ENCODE data around the gene KRTAP3-2. TPM values are rescaled to one million over a fixed set of nuclear protein-coding genes. Genes with fewer than 3 reads are reported as not detected.
"Not testable (repeated sequence)": the region's sequence is repeated elsewhere in the genome, so short reads cannot be mapped to it uniquely, and the experiment has no call there.

Gene KRTAP3-2
- total RNA-seq (2021; ENCODE audit: unreplicated experiment) (not detected), Bru-seq, nascent RNA (not detected), BruChase-seq, experiment 1, labeled RNA remaining after a 2-hour chase (not detected), BruChase-seq, experiment 2, labeled RNA remaining after a 6-hour chase (not detected)
- not detected for polyA plus RNA-seq (2012; ENCODE audit: insufficient read length)
- long read RNA-seq, result 0 reads

DNA sequence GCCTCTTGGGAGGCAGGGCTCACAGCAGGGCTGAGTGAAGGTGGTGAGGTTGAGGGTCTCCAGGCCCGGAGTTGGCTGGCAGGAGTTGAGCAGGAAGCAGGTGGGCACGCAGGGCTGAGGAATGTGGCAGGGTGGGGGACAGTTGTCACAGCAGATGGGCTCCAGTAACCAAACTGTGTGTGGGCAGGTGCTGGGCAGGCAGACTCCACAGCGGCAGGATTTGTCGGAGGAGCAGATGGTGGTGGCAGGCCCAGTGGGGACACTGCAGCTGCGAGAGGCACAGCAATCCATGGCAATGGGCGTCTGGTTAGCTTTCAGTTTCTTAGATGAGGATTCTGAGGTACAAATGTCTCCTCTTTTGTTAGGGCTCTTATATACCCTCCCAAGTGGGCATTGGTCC, at the start of gene KRTAP3-2:
Gene KRTAP3-2 (minus strand): TSS at position 344 of the 400 bp plus-strand sequence. CDS start 53 bp downstream, at position 291.
- H3K9me3 ChIP-seq (ENCODE audit: control insufficient read depth, insufficient read depth, low read depth, low read length); H3K4me1 ChIP-seq (ENCODE audit: control insufficient read depth, insufficient read depth, low read length); H3K36me3 ChIP-seq (ENCODE audit: control insufficient read depth, insufficient read depth, low read length); DNase-seq (ENCODE audit: low read depth, low spot score); POLR2A ChIA-PET; BruUV-seq (replicated peaks); in situ Hi-C loops (cut with HindIII; ENCODE audit: low pct_unique_long_range_greater_than_20kb, low sequenced_read_pairs); ATAC-seq; CTCF ChIA-PET; intact Hi-C loops (cut with micrococcal nuclease; ENCODE audit: unreplicated experiment); H3K27ac ChIP-seq (ENCODE audit: low read length); H3K4me3 ChIP-seq (ENCODE audit: low read depth in 2 of 2, low read length in 2 of 2): not testable (repeated sequence)
- H3K27me3 ChIP-seq (ENCODE audit: control insufficient read depth, insufficient read depth, low read length), result peaks cover 20% of the 10 kb centered on the region

- TF ChIP-seq SIN3A (IDR thresholded peaks at IDR 0.05; ENCODE audit: borderline replicate concordance, insufficient read depth, low read depth, low read length) (no peak), TCF7L2 (IDR thresholded peaks at IDR 0.05; ENCODE audit: low read depth, low read length) (no peak), POLR2AphosphoS5 (IDR thresholded peaks at IDR 0.05; ENCODE audit: low read depth, low read length) (no peak)
- TF ChIP-seq, protein P1, sequence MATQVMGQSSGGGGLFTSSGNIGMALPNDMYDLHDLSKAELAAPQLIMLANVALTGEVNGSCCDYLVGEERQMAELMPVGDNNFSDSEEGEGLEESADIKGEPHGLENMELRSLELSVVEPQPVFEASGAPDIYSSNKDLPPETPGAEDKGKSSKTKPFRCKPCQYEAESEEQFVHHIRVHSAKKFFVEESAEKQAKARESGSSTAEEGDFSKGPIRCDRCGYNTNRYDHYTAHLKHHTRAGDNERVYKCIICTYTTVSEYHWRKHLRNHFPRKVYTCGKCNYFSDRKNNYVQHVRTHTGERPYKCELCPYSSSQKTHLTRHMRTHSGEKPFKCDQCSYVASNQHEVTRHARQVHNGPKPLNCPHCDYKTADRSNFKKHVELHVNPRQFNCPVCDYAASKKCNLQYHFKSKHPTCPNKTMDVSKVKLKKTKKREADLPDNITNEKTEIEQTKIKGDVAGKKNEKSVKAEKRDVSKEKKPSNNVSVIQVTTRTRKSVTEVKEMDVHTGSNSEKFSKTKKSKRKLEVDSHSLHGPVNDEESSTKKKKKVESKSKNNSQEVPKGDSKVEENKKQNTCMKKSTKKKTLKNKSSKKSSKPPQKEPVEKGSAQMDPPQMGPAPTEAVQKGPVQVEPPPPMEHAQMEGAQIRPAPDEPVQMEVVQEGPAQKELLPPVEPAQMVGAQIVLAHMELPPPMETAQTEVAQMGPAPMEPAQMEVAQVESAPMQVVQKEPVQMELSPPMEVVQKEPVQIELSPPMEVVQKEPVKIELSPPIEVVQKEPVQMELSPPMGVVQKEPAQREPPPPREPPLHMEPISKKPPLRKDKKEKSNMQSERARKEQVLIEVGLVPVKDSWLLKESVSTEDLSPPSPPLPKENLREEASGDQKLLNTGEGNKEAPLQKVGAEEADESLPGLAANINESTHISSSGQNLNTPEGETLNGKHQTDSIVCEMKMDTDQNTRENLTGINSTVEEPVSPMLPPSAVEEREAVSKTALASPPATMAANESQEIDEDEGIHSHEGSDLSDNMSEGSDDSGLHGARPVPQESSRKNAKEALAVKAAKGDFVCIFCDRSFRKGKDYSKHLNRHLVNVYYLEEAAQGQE (IDR thresholded peaks at IDR 0.05; ENCODE audit: insufficient read depth in 1 of 2, low read depth in 2 of 2, low read length in 1 of 2), result no peak
- TF ChIP-seq, protein P2, sequence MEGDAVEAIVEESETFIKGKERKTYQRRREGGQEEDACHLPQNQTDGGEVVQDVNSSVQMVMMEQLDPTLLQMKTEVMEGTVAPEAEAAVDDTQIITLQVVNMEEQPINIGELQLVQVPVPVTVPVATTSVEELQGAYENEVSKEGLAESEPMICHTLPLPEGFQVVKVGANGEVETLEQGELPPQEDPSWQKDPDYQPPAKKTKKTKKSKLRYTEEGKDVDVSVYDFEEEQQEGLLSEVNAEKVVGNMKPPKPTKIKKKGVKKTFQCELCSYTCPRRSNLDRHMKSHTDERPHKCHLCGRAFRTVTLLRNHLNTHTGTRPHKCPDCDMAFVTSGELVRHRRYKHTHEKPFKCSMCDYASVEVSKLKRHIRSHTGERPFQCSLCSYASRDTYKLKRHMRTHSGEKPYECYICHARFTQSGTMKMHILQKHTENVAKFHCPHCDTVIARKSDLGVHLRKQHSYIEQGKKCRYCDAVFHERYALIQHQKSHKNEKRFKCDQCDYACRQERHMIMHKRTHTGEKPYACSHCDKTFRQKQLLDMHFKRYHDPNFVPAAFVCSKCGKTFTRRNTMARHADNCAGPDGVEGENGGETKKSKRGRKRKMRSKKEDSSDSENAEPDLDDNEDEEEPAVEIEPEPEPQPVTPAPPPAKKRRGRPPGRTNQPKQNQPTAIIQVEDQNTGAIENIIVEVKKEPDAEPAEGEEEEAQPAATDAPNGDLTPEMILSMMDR (IDR thresholded peaks at IDR 0.05), result no peak
- in situ Hi-C loops (cut with HindIII; ENCODE audit: low pct_unique_long_range_greater_than_20kb, low sequenced_read_pairs), result no loop called here
- BruUV-seq (replicated peaks), result no TSS peak
- ChIA-PET POLR2A (no interaction called here), CTCF (no interaction called here)
- 0 out of 2 replicates have a peak, but pooled peaks cover 2% of the 10 kb centered on the region for H3K27me3 ChIP-seq (ENCODE audit: control insufficient read depth, insufficient read depth, low read length)
- no peak overlapping the region for H3K4me3 ChIP-seq (ENCODE audit: low read depth in 2 of 2, low read length in 2 of 2)
- H3K36me3 ChIP-seq (ENCODE audit: control insufficient read depth, insufficient read depth, low read length), result no peaks in the 10 kb centered on the region
- H3K27ac ChIP-seq (ENCODE audit: low read length), result no peak overlapping the region
- no peaks in the 10 kb centered on the region for H3K9me3 ChIP-seq (ENCODE audit: control insufficient read depth, insufficient read depth, low read depth, low read length)
- no peaks in the 10 kb centered on the region for H3K4me1 ChIP-seq (ENCODE audit: control insufficient read depth, insufficient read depth, low read length)
- ATAC-seq (0 out of 2 replicates have a peak, but pooled peaks have one; percentile 38), DNase-seq (ENCODE audit: low read depth, low spot score) (no peak)
- intact Hi-C loops (cut with micrococcal nuclease; ENCODE audit: unreplicated experiment), result no loop called here
Measured at GRCh38 chr17:41049110-41049509, 49.4 kb upstream of the KRTAP3-2 start.

GRCh38 chr17:41048441-41048840, 48.7 kb upstream of the KRTAP3-2 start:
- Histone ChIP-seq H3K27ac (ENCODE audit: low read length) (no peak overlapping the region), H3K9me3 (ENCODE audit: control insufficient read depth, insufficient read depth, low read depth, low read length) (no peaks in the 10 kb centered on the region), H3K36me3 (ENCODE audit: control insufficient read depth, insufficient read depth, low read length) (no peaks in the 10 kb centered on the region), H3K27me3 (ENCODE audit: control insufficient read depth, insufficient read depth, low read length) (0 out of 2 replicates have a peak, but pooled peaks cover 2% of the 10 kb centered on the region), H3K4me1 (ENCODE audit: control insufficient read depth, insufficient read depth, low read length) (no peaks in the 10 kb centered on the region), H3K4me3 (ENCODE audit: low read depth in 2 of 2, low read length in 2 of 2) (no peak overlapping the region)
- TF ChIP-seq, protein P2 (IDR thresholded peaks at IDR 0.05), result no peak
- no peak for TF ChIP-seq POLR2AphosphoS5 (IDR thresholded peaks at IDR 0.05; ENCODE audit: low read depth, low read length)
- TF ChIP-seq SIN3A (IDR thresholded peaks at IDR 0.05; ENCODE audit: borderline replicate concordance, insufficient read depth, low read depth, low read length), result no peak
- TF ChIP-seq TCF7L2 (IDR thresholded peaks at IDR 0.05; ENCODE audit: low read depth, low read length), result no peak
- TF ChIP-seq, protein P1 (IDR thresholded peaks at IDR 0.05; ENCODE audit: insufficient read depth in 1 of 2, low read depth in 2 of 2, low read length in 1 of 2), result no peak
- intact Hi-C loops (cut with micrococcal nuclease; ENCODE audit: unreplicated experiment), result no loop called here
- no TSS peak for BruUV-seq (replicated peaks)
- CTCF ChIA-PET, result no interaction called here
- POLR2A ChIA-PET, result no interaction called here
- no peak for DNase-seq (ENCODE audit: low read depth, low spot score)
- in situ Hi-C loops (cut with HindIII; ENCODE audit: low pct_unique_long_range_greater_than_20kb, low sequenced_read_pairs), result no loop called here
- no peak for ATAC-seq
